ENCODE results near the gene RRAD. TPM values are rescaled to one million over a fixed set of nuclear protein-coding genes. Genes with fewer than 3 reads are reported as not detected.

RRAD gene
- total RNA-seq, 2 donors from 2014 or later = 2.3 to 12.8 TPM

GRCh38 chr16:66880288-66881013, 44.9 kb downstream of the RRAD start, which contains the start of gene PDP2:
Gene PDP2 (plus strand): TSS chr16:66880515. CDS start chr16:66884285, 3,770 bp downstream.
- ATAC-seq (peak; percentile 98), DNase-seq (ENCODE audit: low spot score) (peak; percentile 97)
- Mint-ChIP-seq H3K4me1 (ENCODE audit: low read depth in 2 of 2) (peaks cover 39 to 40% of the 10 kb centered on the region in 2 donors), H3K27me3 (no peaks in the 10 kb centered on the region), H3K27ac (peak within 1 kb of the TSS; percentile 84 to 94), H3K4me3 (peak within 1 kb of the TSS; percentile 95), H3K9me3 (peaks cover 2% of the 10 kb centered on the region), H3K36me3 (no peaks in the 10 kb centered on the region)

GRCh38 chr16:66878067-66878466, 47.3 kb downstream of the RRAD start:
- peak overlapping the region; percentile 73 for H3K4me3 Mint-ChIP-seq
- no peaks in the 10 kb centered on the region for H3K27me3 Mint-ChIP-seq
- H3K36me3 Mint-ChIP-seq = no peaks in the 10 kb centered on the region
- DNase-seq (ENCODE audit: low spot score) = peak; percentile 75
- H3K9me3 Mint-ChIP-seq = peaks cover 2% of the 10 kb centered on the region
- peaks cover 53 to 57% of the 10 kb centered on the region in 2 donors for H3K4me1 Mint-ChIP-seq (ENCODE audit: low read depth in 2 of 2)
- peak overlapping the region; percentile 61 to 91 for H3K27ac Mint-ChIP-seq
- ATAC-seq = peak in 1 of 2 donors; percentile 21

- H3K27ac Mint-ChIP-seq = peak overlapping the region; percentile 57 to 95
- H3K27me3 Mint-ChIP-seq = no peaks in the 10 kb centered on the region
- peaks cover 2% of the 10 kb centered on the region for H3K9me3 Mint-ChIP-seq
- DNase-seq (ENCODE audit: low spot score) (no peak), ATAC-seq (peak in 1 of 2 donors; percentile 29)
- H3K4me3 Mint-ChIP-seq = peak overlapping the region; percentile 85
- H3K4me1 Mint-ChIP-seq (ENCODE audit: low read depth in 2 of 2) = peaks cover 45 to 46% of the 10 kb centered on the region in 2 donors
- H3K36me3 Mint-ChIP-seq = no peaks in the 10 kb centered on the region
Observed at GRCh38 chr16:66874079-66874775, 51.1 kb downstream of the RRAD start.

- Mint-ChIP-seq H3K9me3 (peaks cover 2% of the 10 kb centered on the region), H3K36me3 (no peaks in the 10 kb centered on the region), H3K4me3 (peak overlapping the region; percentile 85), H3K27ac (peak overlapping the region; percentile 57 to 95), H3K27me3 (no peaks in the 10 kb centered on the region), H3K4me1 (ENCODE audit: low read depth in 2 of 2) (peaks cover 44% of the 10 kb centered on the region in 2 donors)
- ATAC-seq (no peak), DNase-seq (ENCODE audit: low spot score) (no peak)
Observed at GRCh38 chr16:66873685-66874055, 51.7 kb downstream of the RRAD start.

GRCh38 chr16:66872943-66873684, 52.2 kb downstream of the RRAD start:
- ATAC-seq = peak; percentile 95 to 97
- Mint-ChIP-seq H3K27me3 (no peaks in the 10 kb centered on the region), H3K36me3 (no peaks in the 10 kb centered on the region), H3K4me1 (ENCODE audit: low read depth in 2 of 2) (peaks cover 39 to 40% of the 10 kb centered on the region in 2 donors), H3K27ac (peak overlapping the region; percentile 57 to 95), H3K4me3 (peak overlapping the region; percentile 83), H3K9me3 (peaks cover 2% of the 10 kb centered on the region)
- peak; percentile 99 for DNase-seq (ENCODE audit: low spot score)

- H3K9me3 Mint-ChIP-seq = peaks cover 2% of the 10 kb centered on the region
- ATAC-seq = no peak
- H3K27me3 Mint-ChIP-seq = no peaks in the 10 kb centered on the region
Observed at GRCh38 chr16:66872559-66872942, 52.8 kb downstream of the RRAD start.

GRCh38 chr16:66871840-66872239, 53.5 kb downstream of the RRAD start:
- Mint-ChIP-seq H3K4me3 (peak overlapping the region; percentile 45), H3K4me1 (ENCODE audit: low read depth in 2 of 2) (peaks cover 39 to 42% of the 10 kb centered on the region in 2 donors), H3K27me3 (no peaks in the 10 kb centered on the region), H3K36me3 (no peaks in the 10 kb centered on the region), H3K9me3 (peaks cover 2% of the 10 kb centered on the region), H3K27ac (peak overlapping the region in 1 of 2 donors; percentile 95)
- ATAC-seq (no peak), DNase-seq (ENCODE audit: low spot score) (no peak)

More at GRCh38 chr16:66872559-66872942, 52.8 kb downstream of the RRAD start:
- DNase-seq (ENCODE audit: low spot score) = no peak
- no peaks in the 10 kb centered on the region for H3K36me3 Mint-ChIP-seq
- peaks cover 39 to 41% of the 10 kb centered on the region in 2 donors for H3K4me1 Mint-ChIP-seq (ENCODE audit: low read depth in 2 of 2)
- peak overlapping the region; percentile 57 to 95 for H3K27ac Mint-ChIP-seq
- peak overlapping the region; percentile 83 for H3K4me3 Mint-ChIP-seq

Other genes with a start within 250 kb of the RRAD start
- 1 to 10 TPM; 1.2 to 2.2 TPM for gene CMTM4, start 228.8 kb downstream of the RRAD start, total RNA-seq
- gene DYNC1LI2, start 173.9 kb downstream of the RRAD start, total RNA-seq = 100 to 1,000 TPM in 1 of 2 donors, 10 to 100 TPM in 1; 74.0 to 101 TPM
- under 1 TPM; 0.38 to 0.64 TPM for gene TERB1, start 124.0 kb downstream of the RRAD start, total RNA-seq
- gene NAE1, start 94.6 kb downstream of the RRAD start, total RNA-seq = 10 to 100 TPM; 69.4 to 98.3 TPM
- not detected for gene CA7, start 81.1 kb downstream of the RRAD start, total RNA-seq
- gene PDP2, start 45.0 kb downstream of the RRAD start, total RNA-seq = 10 to 100 TPM; 28.0 to 35.0 TPM
- gene CDH16, start 6.7 kb downstream of the RRAD start, total RNA-seq = not detected
- gene CIAO2B, start 8.9 kb upstream of the RRAD start, total RNA-seq = 100 to 1,000 TPM; 147 to 153 TPM
- 10 to 100 TPM; 27.7 to 36.7 TPM for gene CES2, start 10.0 kb upstream of the RRAD start, total RNA-seq
- gene CES3, start 35.7 kb upstream of the RRAD start, total RNA-seq = 1 to 10 TPM in 1 of 2 donors, not detected in 1; 1.6 TPM
- 1 to 10 TPM; 6.5 to 8.2 TPM for gene CES4A, start 63.1 kb upstream of the RRAD start, total RNA-seq
- 100 to 1,000 TPM; 128 to 161 TPM for gene CBFB, start 103.6 kb upstream of the RRAD start, total RNA-seq
- gene PHAF1, start 184.4 kb upstream of the RRAD start, total RNA-seq = 10 to 100 TPM; 14.3 to 26.7 TPM
- gene B3GNT9, start 225.5 kb upstream of the RRAD start, total RNA-seq = 1 to 10 TPM; 3.3 to 3.8 TPM
- 10 to 100 TPM; 38.5 to 51.2 TPM for gene TRADD, start 234.4 kb upstream of the RRAD start, total RNA-seq
- 10 to 100 TPM; 15.3 to 16.8 TPM for gene FBXL8, start 234.4 kb upstream of the RRAD start, total RNA-seq
- gene HSF4, start 239.2 kb upstream of the RRAD start, total RNA-seq = 10 to 100 TPM; 17.2 to 19.4 TPM
- gene NOL3, start 245.0 kb upstream of the RRAD start, total RNA-seq = 10 to 100 TPM; 10.5 to 20.1 TPM